ENCODE measurements around the gene LPO.

Gene LPO

DNA sequence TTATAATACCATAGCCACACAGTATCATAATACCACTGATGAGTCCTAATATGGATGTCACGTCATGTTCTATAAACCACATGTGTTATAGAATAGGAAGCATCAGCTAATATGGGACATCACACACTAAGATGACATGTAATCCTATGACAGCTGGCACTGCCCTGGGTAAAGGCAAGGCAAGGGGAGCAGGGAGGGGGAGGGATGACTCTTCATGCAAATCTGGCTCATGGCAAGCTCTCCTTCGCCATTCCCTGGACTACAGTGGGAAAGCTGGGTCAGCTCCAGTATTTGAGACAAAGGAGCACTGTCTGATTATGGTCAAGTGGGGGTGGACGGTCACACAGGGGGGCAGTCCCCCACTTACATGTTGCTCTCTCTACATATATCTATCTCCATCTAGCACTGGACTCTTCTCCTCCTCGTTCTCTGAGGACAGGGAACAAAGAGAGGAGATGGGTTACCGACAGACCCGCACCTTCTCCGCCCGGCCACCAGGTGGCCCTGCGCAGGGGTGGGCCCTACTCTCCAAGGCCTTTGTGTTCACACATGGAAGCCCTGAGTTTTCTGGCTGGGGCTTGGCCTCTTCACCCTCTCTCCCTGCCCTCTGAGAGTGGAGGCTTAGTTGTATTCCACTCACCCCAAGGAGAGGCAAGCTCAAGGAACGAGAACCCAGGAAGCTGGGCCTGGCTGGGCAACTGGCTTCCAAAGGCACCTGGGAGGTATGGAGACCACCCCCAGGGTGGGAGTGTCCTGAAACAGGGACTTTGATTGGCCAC lies 65.8 kb downstream of the LPO start:
- DNase-seq (ENCODE audit: low spot score) = peak; percentile 54

DNA sequence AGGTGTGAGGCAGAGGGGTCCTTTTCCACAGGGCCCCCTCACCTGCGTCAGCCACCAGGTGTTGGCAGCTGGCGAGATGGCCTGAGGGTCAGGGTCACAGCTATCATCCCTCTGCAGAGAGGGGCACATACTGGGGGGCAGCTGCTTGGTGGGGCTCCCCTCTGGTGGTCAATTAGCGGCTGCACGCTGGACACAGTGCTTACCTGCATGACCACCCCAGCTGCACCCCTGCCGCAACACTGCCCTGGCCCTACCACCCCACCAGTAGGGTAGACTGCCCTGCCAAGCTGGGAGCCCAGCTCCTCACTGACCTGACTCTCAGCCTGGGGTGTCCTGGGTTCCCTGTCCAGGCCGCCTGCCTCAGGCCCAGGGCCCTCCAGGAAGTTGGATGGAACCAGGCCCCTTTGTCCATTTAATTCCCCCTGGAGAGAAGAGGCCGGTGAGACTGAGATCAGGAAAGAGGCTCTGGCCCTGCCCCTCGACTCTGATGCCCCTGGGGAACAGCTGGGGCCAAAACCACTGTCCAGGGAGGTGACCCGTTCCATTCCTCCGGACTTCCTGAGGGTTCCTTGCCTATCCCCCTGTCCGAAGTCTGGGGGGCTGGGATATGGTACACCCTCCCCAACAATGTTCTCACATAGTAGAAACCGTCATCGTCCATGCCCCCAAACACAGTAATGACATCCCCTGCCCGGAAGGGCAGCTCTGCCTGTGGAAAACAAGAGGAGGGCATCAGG lies 66.5 kb downstream of the LPO start:
- no peak for DNase-seq (ENCODE audit: low spot score)

GRCh38 chr17:58305626-58306025 lies 67.2 kb downstream of the LPO start:
- DNase-seq (ENCODE audit: low spot score) = no peak

DNA sequence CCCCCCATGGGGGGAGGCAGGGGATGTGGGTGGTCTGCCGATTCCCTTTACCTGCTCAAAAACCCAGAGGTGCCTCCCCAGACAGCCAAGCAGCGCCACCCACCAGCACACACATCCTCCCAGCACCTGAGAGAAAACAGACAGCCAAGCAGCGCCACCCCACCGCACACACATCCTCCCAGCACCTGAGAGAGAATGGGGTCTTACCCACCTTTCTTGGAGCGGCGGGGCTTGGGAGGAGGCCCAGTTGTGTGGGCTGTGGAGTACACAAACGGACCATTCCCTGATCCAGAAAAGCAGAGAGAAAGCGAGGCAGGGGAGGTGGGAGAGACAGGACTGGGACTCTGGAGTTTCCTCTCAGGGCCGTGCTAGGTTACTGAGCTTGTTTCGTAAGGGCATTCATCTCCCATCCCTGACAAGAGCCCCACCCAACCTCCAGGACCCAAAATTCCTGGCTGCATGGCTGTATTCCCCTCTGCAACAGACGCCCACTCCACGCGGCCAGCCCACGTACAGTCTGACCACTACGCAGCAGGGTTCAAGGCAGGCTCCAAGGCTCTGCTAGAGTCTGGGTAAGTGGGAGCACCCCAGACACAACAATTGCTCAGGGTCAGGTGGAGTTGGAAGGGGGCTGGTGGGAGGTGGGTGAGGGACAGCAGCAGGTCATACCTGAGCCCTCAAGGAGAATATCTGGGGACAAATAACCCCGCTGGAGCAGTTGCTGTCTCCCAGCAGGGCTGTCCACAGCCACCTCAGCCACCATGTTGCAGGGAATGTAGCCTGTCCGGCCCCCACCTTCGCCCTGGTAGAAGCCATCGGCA lies 68.0 kb downstream of the LPO start:
- DNase-seq (ENCODE audit: low spot score) = no peak

DNA sequence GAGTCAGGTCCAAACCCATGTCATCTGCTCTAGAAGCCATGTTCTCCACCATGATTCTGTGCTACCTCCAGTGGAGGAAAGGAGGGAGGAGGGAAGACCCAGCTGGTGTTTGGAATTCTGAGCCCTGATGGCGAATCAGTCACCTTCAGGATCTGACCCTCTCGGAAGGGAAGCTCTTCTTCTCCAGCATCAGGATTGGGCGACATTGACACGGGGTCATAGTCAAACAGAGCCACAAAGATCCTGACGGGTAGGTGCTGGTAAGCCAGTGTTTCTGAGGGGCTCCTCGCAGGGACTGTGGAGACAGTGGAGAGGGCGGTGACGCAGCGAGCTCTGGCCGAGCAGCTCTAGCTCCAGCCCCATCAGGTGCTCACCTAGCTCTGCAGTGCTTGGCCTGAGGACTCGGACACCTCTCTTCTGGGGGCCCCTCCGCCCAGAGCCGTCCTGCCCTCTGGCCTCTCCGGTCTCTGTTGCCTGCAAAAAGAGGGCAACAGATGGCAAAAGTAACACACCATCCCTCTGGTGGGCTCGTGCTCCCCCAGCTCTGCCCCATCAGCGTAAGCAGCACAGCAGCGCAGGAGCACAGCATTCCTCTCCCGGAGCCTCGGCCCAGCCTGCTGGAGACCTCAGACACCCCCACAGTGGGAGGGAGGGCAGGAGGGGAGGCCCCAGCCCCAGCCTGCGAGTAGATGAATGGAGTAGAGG lies 69.2 kb downstream of the LPO start:
- no peak for DNase-seq (ENCODE audit: low spot score)

- DNase-seq (ENCODE audit: low spot score) = no peak
Measured at GRCh38 chr17:58308173-58308984, 70.0 kb downstream of the LPO start.

DNA sequence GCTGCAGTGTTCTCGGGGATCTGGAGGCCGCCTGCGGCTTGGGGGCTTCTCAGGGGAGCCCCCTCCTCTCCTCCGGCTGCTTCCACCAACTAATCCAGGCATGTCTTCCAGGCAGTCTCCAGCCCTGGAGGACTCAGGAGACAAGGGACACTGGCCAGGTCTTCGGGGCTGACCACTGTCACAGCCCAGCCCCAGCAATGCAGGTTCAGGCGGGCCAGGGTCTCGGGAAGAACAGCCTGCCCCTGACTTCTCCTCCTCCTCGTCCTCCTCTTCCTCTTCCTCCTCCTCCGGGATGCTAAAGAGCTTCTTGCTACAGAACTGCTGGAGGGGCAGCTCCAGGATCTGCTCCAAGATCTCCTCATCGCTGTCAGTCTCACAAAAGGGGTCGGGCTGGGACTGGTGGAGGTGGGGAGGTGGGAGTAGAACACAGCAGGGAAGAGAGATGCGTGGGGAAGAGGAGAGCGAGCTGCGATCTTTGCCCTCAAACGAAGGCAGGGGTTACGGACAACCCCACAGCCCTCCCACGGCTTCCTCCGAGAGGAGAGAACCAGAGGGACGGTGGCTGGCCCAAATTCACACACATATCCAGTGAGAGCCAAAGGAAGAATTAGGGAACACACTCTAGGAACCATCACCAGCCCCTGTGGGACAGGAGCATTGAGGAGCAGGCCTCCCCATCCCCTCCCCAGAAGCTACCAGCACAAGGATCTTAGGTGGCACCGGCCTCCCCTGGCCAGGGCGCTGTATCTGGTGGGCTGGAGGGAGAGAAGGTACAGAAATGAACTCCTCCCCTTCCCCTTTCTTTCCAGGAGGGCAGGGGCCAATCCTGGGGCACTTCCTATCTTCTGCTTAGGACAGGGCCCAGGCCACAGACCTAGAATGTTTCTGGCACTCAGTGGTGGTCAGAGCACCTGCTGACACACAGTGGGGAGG lies 70.9 kb downstream of the LPO start:
- no peak for DNase-seq (ENCODE audit: low spot score)

- no peak for DNase-seq (ENCODE audit: low spot score)
Measured at GRCh38 chr17:58309918-58310259, 71.5 kb downstream of the LPO start.

- DNase-seq (ENCODE audit: low spot score) = no peak
Measured at GRCh38 chr17:58310511-58311428, 72.4 kb downstream of the LPO start.

- DNase-seq (ENCODE audit: low spot score) = no peak
Measured at GRCh38 chr17:58311429-58311894, 73.1 kb downstream of the LPO start.

GRCh38 chr17:58312021-58312630 lies 73.7 kb downstream of the LPO start:
- no peak for DNase-seq (ENCODE audit: low spot score)

- DNase-seq (ENCODE audit: low spot score) = no peak
Measured at GRCh38 chr17:58312829-58313228, 74.4 kb downstream of the LPO start.

DNA sequence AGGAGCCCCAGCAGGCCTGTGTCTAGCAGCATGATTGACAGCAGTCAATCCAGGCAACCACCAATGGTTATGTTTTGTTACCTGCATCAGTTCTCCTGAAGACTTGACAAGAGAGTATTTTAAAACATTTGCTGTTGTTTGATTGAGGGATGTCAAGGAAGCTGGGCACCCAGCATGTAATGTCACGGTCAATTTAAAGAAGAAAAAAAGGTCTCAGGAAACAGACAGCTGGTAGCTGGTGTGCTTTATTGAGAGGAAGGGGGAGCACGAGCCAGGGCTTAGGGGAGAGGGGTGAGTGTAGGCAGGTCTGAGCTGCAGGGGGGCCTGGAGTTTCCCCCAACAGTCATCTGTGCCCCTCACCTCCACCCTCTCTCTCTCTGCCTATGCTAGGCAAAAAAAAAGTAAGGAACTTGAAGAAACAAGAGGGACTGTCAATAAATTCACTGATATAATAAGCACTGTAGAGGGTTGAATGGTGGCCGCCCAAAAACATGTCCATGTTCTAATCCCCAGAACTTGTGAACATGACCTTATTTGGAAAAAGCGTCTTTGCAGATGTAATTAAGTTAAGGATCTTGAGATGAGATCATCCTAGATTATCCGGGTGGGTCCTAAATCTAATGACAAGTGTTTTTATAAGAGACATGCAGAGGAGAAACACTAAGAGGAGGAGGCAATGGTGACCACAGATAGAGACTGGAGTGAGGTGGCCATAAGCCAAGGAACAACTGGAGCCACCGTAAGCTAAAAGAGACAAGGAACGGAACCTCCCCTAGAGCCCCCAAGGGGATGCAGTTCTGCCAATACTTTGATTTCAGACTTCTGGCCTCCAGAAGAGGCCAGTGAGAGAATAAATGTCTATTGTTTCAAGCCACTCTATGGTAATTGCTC lies 75.7 kb downstream of the LPO start:
- DNase-seq (ENCODE audit: low spot score) = no peak

DNA sequence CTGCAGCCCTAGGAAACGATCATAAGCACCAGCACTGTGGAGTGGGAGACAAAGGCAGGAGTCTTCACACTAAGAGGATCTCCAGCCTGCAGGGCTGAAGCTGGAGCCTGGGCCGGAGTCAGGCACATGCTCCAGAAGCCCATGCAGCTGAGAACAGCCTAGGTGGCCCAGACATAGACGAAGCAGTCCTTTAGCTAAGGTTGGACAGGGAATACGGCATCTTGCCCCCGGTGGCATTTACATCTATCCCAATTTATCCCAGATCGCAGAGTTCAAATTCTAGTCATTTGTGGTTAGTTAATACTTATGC lies 76.3 kb downstream of the LPO start:
- no peak for DNase-seq (ENCODE audit: low spot score)

DNA sequence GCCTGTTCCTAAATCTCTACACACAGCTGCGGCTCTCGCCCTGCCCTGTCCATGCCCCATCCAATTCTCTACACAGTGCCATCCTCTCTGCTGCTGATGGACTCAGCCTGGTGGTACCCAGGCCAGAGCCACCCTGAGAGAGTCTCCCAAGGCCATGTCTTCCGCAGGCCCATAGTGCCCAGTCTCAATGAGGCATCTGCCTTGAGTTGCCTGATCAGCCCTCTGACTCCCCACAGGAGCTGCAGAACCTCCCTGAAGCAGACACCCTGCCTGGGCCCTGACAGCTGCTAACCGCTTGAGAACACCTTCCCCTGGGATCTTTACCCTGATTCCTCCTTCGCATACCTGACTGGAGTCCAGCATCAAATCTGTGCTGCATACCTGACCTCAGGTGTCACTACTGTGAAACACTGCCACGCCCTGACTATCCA lies 76.9 kb downstream of the LPO start:
- no peak for DNase-seq (ENCODE audit: low spot score)

DNA sequence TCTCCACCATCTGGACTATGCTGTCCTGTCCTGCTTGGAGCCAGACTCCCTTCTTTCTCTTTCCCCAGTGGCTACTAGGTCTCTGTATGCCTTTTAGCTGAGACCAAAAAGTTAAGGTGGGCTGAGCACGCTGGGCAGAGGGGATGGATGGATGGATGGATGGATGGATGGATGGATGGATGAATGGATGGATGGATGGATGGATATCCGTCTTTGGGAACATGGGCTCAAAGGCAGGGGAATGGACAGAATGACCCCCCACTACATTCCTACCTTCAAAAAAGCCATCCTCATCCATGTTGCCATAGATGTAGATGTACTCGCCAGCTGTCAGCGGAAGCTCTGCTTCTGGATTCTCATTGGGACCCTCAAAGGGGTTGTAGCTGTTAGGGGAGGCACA lies 77.4 kb downstream of the LPO start:
- no peak for DNase-seq (ENCODE audit: low spot score)

DNA sequence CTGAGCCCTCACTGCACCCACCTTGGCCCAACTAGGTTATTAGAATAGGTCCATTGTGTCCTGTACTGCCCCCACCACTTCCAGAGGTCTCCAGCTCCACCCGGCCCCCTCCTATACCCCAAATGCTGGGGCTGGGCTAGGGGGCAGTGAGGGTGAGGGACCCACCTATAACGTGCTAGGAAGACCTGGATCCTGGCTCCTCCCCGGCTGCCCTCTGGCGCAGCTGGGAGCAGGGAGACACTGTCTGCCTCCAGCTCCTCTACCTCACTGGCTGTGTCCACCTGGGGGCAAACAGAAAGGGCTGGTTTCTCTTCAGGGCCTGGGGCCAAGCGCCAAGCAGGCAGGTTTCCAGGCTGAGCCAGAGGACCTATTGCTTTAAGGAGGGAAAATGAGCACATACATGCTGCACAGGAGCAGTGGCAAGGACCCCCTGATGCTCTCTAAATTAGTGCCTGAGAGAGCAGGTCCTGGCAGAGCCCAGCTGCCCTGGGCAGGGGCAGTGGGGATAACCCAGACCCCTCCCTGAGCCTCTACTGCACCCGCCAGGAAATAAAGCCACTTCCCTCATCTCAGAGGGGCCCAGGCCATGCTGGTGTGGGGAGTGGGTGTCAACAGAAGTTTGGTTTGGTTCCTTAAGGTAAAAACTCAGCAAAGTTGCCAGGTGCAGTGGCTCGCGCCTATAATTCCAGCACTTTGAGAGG lies 78.0 kb downstream of the LPO start:
- no peak for DNase-seq (ENCODE audit: low spot score)
